T-helper 9 cell (primary cell): Measurements from ENCODE around the gene TEK.

Source experiments
- DNase-seq: peaks from one replicate; pipeline ENCODE4 v3.0.0-alpha.2; 2020

The TEK gene

GRCh38 chr9:27125030-27125429 is 16.0 kb downstream of the TEK start:
- DNase-seq = no peak

GRCh38 chr9:27125936-27126335 is 16.9 kb downstream of the TEK start:
- no peak for DNase-seq

- DNase-seq = no peak
Measured at GRCh38 chr9:27126670-27127069, 17.6 kb downstream of the TEK start.

- DNase-seq = no peak
Measured at GRCh38 chr9:27129221-27129620, 20.2 kb downstream of the TEK start.

- no peak for DNase-seq
Measured at GRCh38 chr9:27131731-27132130, 22.7 kb downstream of the TEK start.

GRCh38 chr9:27133817-27134216 is 24.8 kb downstream of the TEK start:
- DNase-seq = no peak

- DNase-seq = no peak
Measured at GRCh38 chr9:27142299-27142930, 33.4 kb downstream of the TEK start.

GRCh38 chr9:27145143-27145542 is 36.1 kb downstream of the TEK start:
- DNase-seq = no peak

GRCh38 chr9:27149651-27150050 is 40.6 kb downstream of the TEK start:
- no peak for DNase-seq

- DNase-seq = no peak
Measured at GRCh38 chr9:27150746-27151406, 41.9 kb downstream of the TEK start.

- DNase-seq = no peak
Measured at GRCh38 chr9:27151693-27152404, 42.8 kb downstream of the TEK start.

GRCh38 chr9:27152405-27152718 is 43.3 kb downstream of the TEK start:
- no peak for DNase-seq

- no peak for DNase-seq
Measured at GRCh38 chr9:27154908-27155307, 45.9 kb downstream of the TEK start.

GRCh38 chr9:27157097-27157496 is 48.1 kb downstream of the TEK start:
- no peak for DNase-seq

GRCh38 chr9:27157736-27158135 is 48.7 kb downstream of the TEK start:
- no peak for DNase-seq

- no peak for DNase-seq
Measured at GRCh38 chr9:27160636-27161035, 51.6 kb downstream of the TEK start.

- DNase-seq = no peak
Measured at GRCh38 chr9:27162045-27162444, 53.0 kb downstream of the TEK start.

- no peak for DNase-seq
Measured at GRCh38 chr9:27165068-27165467, 56.0 kb downstream of the TEK start.

GRCh38 chr9:27165670-27166069 is 56.6 kb downstream of the TEK start:
- no peak for DNase-seq

- DNase-seq = no peak
Measured at GRCh38 chr9:27168496-27168895, 59.5 kb downstream of the TEK start.

GRCh38 chr9:27168951-27169350 is 59.9 kb downstream of the TEK start:
- DNase-seq = no peak

- DNase-seq = no peak
Measured at GRCh38 chr9:27176971-27177370, 67.9 kb downstream of the TEK start.

GRCh38 chr9:27179245-27179865 is 70.3 kb downstream of the TEK start:
- no peak for DNase-seq

GRCh38 chr9:27181381-27181780 is 72.4 kb downstream of the TEK start:
- no peak for DNase-seq
